H9 (cell line): ENCODE data around the gene OTOGL. TPM values are rescaled to one million over a fixed set of nuclear protein-coding genes. Genes with fewer than 3 reads are reported as not detected.

Experiments
- DNase-seq: peaks from one replicate; pipeline ENCODE4 v3.0.0-alpha.2; 2017
- H2AFZ ChIP-seq: one replicate; pipeline ENCODE4 v1.6.1; 2013; ENCODE audit warnings: mild to moderate bottlenecking, low read length, control low read depth, moderate library complexity
- H2AK5ac ChIP-seq: 2 replicates; pipeline ENCODE4 v1.6.1; 2013; ENCODE audit warnings: low read length, control low read depth, mixed read lengths; ENCODE audit not compliant: insufficient read length
- H2BK120ac ChIP-seq: one replicate; pipeline ENCODE4 v1.6.1; 2013; ENCODE audit warnings: low read depth, mild to moderate bottlenecking, low read length, control low read depth, inconsistent platforms; ENCODE audit not compliant: poor library complexity, severe bottlenecking
- H2BK12ac ChIP-seq: 2 replicates; pipeline ENCODE4 v1.6.1; 2013; ENCODE audit warnings: low read length, control low read depth, mixed read lengths, low read depth; ENCODE audit not compliant: insufficient read length
- H2BK15ac ChIP-seq: 2 replicates; pipeline ENCODE4 v1.6.1; 2013; ENCODE audit warnings: low read depth, low read length, control low read depth
- H2BK20ac ChIP-seq: one replicate; pipeline ENCODE4 v1.6.1; 2013; ENCODE audit warnings: low read depth, mild to moderate bottlenecking, low read length, control low read depth, inconsistent platforms; ENCODE audit not compliant: poor library complexity, severe bottlenecking
- H2BK5ac ChIP-seq: 2 replicates; pipeline ENCODE4 v1.6.1; 2013; ENCODE audit warnings: low read length, control low read depth, mixed read lengths; ENCODE audit not compliant: insufficient read length
- H3K14ac ChIP-seq: 2 replicates; pipeline ENCODE4 v1.6.1; 2013; ENCODE audit warnings: low read length, control low read depth; ENCODE audit not compliant: insufficient read depth
- H3K18ac ChIP-seq: 2 replicates; pipeline ENCODE4 v1.6.1; 2013; ENCODE audit warnings: low read depth, mild to moderate bottlenecking, mixed read lengths, low read length, control low read depth; ENCODE audit not compliant: insufficient read length
- H3K23ac ChIP-seq: 2 replicates; pipeline ENCODE4 v1.6.1; 2013; ENCODE audit warnings: low read length, control low read depth, mixed read lengths, low read depth; ENCODE audit not compliant: insufficient read length
- H3K23me2 ChIP-seq: 2 replicates; pipeline ENCODE4 v1.6.1; 2013; ENCODE audit warnings: low read depth, mild to moderate bottlenecking, mixed read lengths, low read length, control low read depth; ENCODE audit not compliant: insufficient read length, poor library complexity, severe bottlenecking
- H3K27ac ChIP-seq: 2 replicates; pipeline ENCODE4 v1.5.1; 2013; ENCODE audit warnings: low read length, control low read depth, mixed read lengths, low read depth; ENCODE audit not compliant: insufficient read length
- H3K27me3 ChIP-seq: 2 replicates; pipeline ENCODE4 v1.6.1; 2013; ENCODE audit warnings: low read length, control low read depth, inconsistent platforms; ENCODE audit not compliant: insufficient read depth
- H3K4ac ChIP-seq: 2 replicates; pipeline ENCODE4 v1.6.1; 2013; ENCODE audit warnings: low read depth, mild to moderate bottlenecking, control low read depth, inconsistent platforms, low read length, moderate library complexity
- H3K4me1 ChIP-seq: 2 replicates; pipeline ENCODE4 v1.6.1; 2013; ENCODE audit warnings: low read length, control low read depth, inconsistent platforms; ENCODE audit not compliant: insufficient read depth
- H3K4me2 ChIP-seq: 2 replicates; pipeline ENCODE4 v1.6.1; 2013; ENCODE audit warnings: low read length, control low read depth, mixed read lengths; ENCODE audit not compliant: insufficient read length, insufficient read depth
- H3K56ac ChIP-seq: 2 replicates; pipeline ENCODE4 v1.6.1; 2013; ENCODE audit warnings: low read depth, mild to moderate bottlenecking, mixed read lengths, low read length, control low read depth; ENCODE audit not compliant: insufficient read length
- H3K79me1 ChIP-seq: 2 replicates; pipeline ENCODE4 v1.6.1; 2013; ENCODE audit warnings: low read depth, mild to moderate bottlenecking, moderate library complexity, low read length, control low read depth, inconsistent platforms; ENCODE audit not compliant: insufficient read depth, poor library complexity, severe bottlenecking
- H3K79me2 ChIP-seq: 2 replicates; pipeline ENCODE4 v1.6.1; 2013; ENCODE audit warnings: low read length, control low read depth, inconsistent platforms; ENCODE audit not compliant: insufficient read depth
- H3K9ac ChIP-seq: 2 replicates; pipeline ENCODE4 v1.6.1; 2013; ENCODE audit warnings: low read length, control low read depth, mixed read lengths; ENCODE audit not compliant: insufficient read length; ENCODE audit errors: extremely low read depth
- H3K9me3 ChIP-seq: one replicate; pipeline ENCODE4 v1.6.1; 2013; ENCODE audit warnings: low read depth, low read length, inconsistent platforms; ENCODE audit not compliant: control insufficient read depth
- H3T11ph ChIP-seq: one replicate; pipeline ENCODE4 v1.6.1; 2013; ENCODE audit warnings: mild to moderate bottlenecking, low read length, control low read depth, inconsistent platforms
- H4K20me1 ChIP-seq: one replicate; pipeline ENCODE4 v1.6.1; 2013; ENCODE audit not compliant: control insufficient read depth, insufficient read length, insufficient read depth
- H4K5ac ChIP-seq: 2 replicates; pipeline ENCODE4 v1.6.1; 2013; ENCODE audit warnings: low read depth, mild to moderate bottlenecking, mixed read lengths, low read length, control low read depth; ENCODE audit not compliant: insufficient read length
- H4K8ac ChIP-seq: replicated peaks from 2 replicates; pipeline ENCODE4 v1.6.1; 2013; ENCODE audit warnings: low read length, control low read depth, mixed read lengths, low read depth; ENCODE audit not compliant: insufficient read length
- H4K91ac ChIP-seq: 2 replicates; pipeline ENCODE4 v1.6.1; 2013; ENCODE audit warnings: low read depth, mild to moderate bottlenecking, moderate library complexity, mixed read lengths, low read length, control low read depth; ENCODE audit not compliant: insufficient read length
- H3K27ac Mint-ChIP-seq, 3 experiments: 2 replicates in 2 of 3; 3 replicates in 1 of 3; pipeline ENCODE4 v1.8.0; 2020 to 2021; ENCODE audit warnings: mixed read lengths in 3 of 3, mild to moderate bottlenecking in 1 of 3, moderate library complexity in 1 of 3
- H3K27me3 Mint-ChIP-seq: 2 replicates; pipeline ENCODE4 v1.8.0; 2021; ENCODE audit warnings: low read depth, mild to moderate bottlenecking, moderate library complexity, mixed read lengths
- H3K36me3 Mint-ChIP-seq, 3 experiments: 2 replicates in 2 of 3; 3 replicates in 1 of 3; pipeline ENCODE4 v1.8.0; 2020 to 2021; ENCODE audit warnings: low read depth in 3 of 3, mixed read lengths in 3 of 3; ENCODE audit not compliant: insufficient read depth in 1 of 3
- H3K4me1 Mint-ChIP-seq, 2 experiments: 2 replicates each; pipeline ENCODE4 v1.8.0; 2020; ENCODE audit warnings: mixed read lengths in 2 of 2
- H3K4me3 Mint-ChIP-seq, 2 experiments: 2 replicates in 1 of 2; 3 replicates in 1 of 2; pipeline ENCODE4 v1.8.0; 2020 to 2021; ENCODE audit warnings: mild to moderate bottlenecking in 2 of 2, mixed read lengths in 2 of 2, moderate library complexity in 1 of 2
- H3K9me3 Mint-ChIP-seq, 2 experiments: 2 replicates in 1 of 2; 3 replicates in 1 of 2; pipeline ENCODE4 v1.8.0; 2020; ENCODE audit warnings: mild to moderate bottlenecking in 2 of 2, mixed read lengths in 2 of 2, moderate library complexity in 1 of 2
- CTCF ChIP-seq: fragments of 200-600 bp; sonication (generic); conservative IDR thresholded peaks from 3 replicates; pipeline ENCODE4 v1.8.0; 2021; ENCODE audit warnings: antibody characterized with exemption, mild to moderate bottlenecking
- WGBS: extraction: QIAGEN DNeasy Blood & Tissue Kit; methylation state at CpG from one replicate; pipeline ENCODE4 v1.1.7; 2013; ENCODE audit warnings: missing lambda C conversion rate, low lambda C conversion rate, mixed read lengths; ENCODE audit not compliant: insufficient read length; ENCODE audit errors: extremely low coverage; 5-methylcytosine and 5-hydroxymethylcytosine counted together
- total RNA-seq: library from RNA; stranded (reverse); gene quantifications from 2 replicates; pipeline ENCODE4 v1.2.1, GENCODE V29; 2021

The OTOGL gene
- total RNA-seq, 1 experiment from 2014 or later = 0.11 TPM

DNA sequence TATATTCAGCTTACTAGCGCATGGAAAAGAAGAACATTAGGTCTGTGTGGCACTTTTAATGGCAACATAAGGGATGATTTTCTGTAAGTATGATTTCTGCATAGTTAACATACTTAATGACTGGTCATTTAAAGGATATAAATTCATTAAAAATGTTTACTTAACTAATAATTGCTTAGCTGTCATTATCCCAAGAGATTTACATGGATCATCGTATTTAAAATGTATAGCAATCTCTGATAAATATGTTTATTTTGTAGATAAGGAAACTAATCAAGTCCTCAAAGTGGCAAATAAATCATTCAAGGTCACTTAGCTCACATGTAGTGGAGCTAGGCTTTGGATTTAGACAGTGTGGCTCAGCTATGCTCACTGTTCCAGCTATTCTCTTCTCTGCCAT lies 158.6 kb downstream of the OTOGL start:
- Histone ChIP-seq H2AFZ (no peak overlapping the region), H3T11ph (no peak overlapping the region), H3K9me3 (no peaks in the 10 kb centered on the region), H3K4me2 (no peak overlapping the region), H2BK5ac (no peak overlapping the region), H2BK120ac (no peak overlapping the region), H3K18ac (no peak overlapping the region), H3K79me1 (no peaks in the 10 kb centered on the region), H4K20me1 (no peaks in the 10 kb centered on the region), H4K91ac (no peak overlapping the region), H3K27me3 (no peaks in the 10 kb centered on the region), H3K4me1 (no peaks in the 10 kb centered on the region), H2BK15ac (no peak overlapping the region), H3K27ac (no peak overlapping the region), H2BK20ac (no peak overlapping the region), H2BK12ac (no peak overlapping the region), H3K9ac (no peak overlapping the region), H3K79me2 (no peaks in the 10 kb centered on the region), H3K4ac (no peak overlapping the region), H3K23me2 (no peaks in the 10 kb centered on the region), H4K8ac (no peak overlapping the region), H3K14ac (no peak overlapping the region), H3K23ac (no peak overlapping the region), H2AK5ac (no peak overlapping the region), H3K56ac (no peak overlapping the region), H4K5ac (no peak overlapping the region)
- H3K27me3 Mint-ChIP-seq = no peaks in the 10 kb centered on the region
- H3K9me3 Mint-ChIP-seq = no peaks in the 10 kb centered on the region
- H3K4me3 Mint-ChIP-seq = no peak overlapping the region
- H3K36me3 Mint-ChIP-seq = no peaks in the 10 kb centered on the region
- peaks cover 0 to 2% of the 10 kb centered on the region in 2 experiments; a peak in 3 of 4 replicates for H3K4me1 Mint-ChIP-seq
- WGBS = no CpG with 5 or more reads among the region's 2 CpGs
- no peak for TF ChIP-seq CTCF
- no peak overlapping the region for H3K27ac Mint-ChIP-seq
- no peak for DNase-seq
